NK-92 (cell line): ENCODE results near the gene EFCAB13.

Experiments
- DNase-seq: peaks from one replicate; lab custom pipeline; 2025; ENCODE audit not compliant: unreplicated experiment; lab: John Stamatoyannopoulos, UW

Gene EFCAB13

GRCh38 chr17:47295037-47295873, 28.5 kb upstream of the EFCAB13 start:
- DNase-seq = no peak

- DNase-seq = no peak
Measured at GRCh38 chr17:47295874-47296255, 27.9 kb upstream of the EFCAB13 start.

GRCh38 chr17:47297661-47298400, 25.9 kb upstream of the EFCAB13 start:
- DNase-seq = no peak

- DNase-seq = no peak
Measured at GRCh38 chr17:47298712-47299111, 25.0 kb upstream of the EFCAB13 start.

GRCh38 chr17:47299239-47299910, 24.4 kb upstream of the EFCAB13 start:
- no peak for DNase-seq

GRCh38 chr17:47300718-47301117, 23.0 kb upstream of the EFCAB13 start:
- DNase-seq = no peak

GRCh38 chr17:47301161-47301560, 22.6 kb upstream of the EFCAB13 start:
- DNase-seq = no peak

GRCh38 chr17:47301831-47302230, 21.9 kb upstream of the EFCAB13 start:
- no peak for DNase-seq

GRCh38 chr17:47304186-47304585, 19.6 kb upstream of the EFCAB13 start:
- DNase-seq = no peak

GRCh38 chr17:47305302-47305923, 18.3 kb upstream of the EFCAB13 start:
- no peak for DNase-seq

- DNase-seq = no peak
Measured at GRCh38 chr17:47310186-47310733, 13.5 kb upstream of the EFCAB13 start.

GRCh38 chr17:47311420-47311819, 12.3 kb upstream of the EFCAB13 start:
- no peak for DNase-seq

GRCh38 chr17:47315451-47316266, 8.1 kb upstream of the EFCAB13 start:
- no peak for DNase-seq

- no peak for DNase-seq
Measured at GRCh38 chr17:47316311-47316710, 7.4 kb upstream of the EFCAB13 start.

- DNase-seq = no peak
Measured at GRCh38 chr17:47317119-47317518, 6.6 kb upstream of the EFCAB13 start.

- DNase-seq = no peak
Measured at GRCh38 chr17:47318197-47318918, 5.4 kb upstream of the EFCAB13 start.

- no peak for DNase-seq
Measured at GRCh38 chr17:47320879-47321502, 2.8 kb upstream of the EFCAB13 start.

GRCh38 chr17:47324224-47325020, 667 bp downstream of the EFCAB13 start:
- no peak for DNase-seq
